ENCODE results near the gene UBR4.

UBR4 gene

DNA sequence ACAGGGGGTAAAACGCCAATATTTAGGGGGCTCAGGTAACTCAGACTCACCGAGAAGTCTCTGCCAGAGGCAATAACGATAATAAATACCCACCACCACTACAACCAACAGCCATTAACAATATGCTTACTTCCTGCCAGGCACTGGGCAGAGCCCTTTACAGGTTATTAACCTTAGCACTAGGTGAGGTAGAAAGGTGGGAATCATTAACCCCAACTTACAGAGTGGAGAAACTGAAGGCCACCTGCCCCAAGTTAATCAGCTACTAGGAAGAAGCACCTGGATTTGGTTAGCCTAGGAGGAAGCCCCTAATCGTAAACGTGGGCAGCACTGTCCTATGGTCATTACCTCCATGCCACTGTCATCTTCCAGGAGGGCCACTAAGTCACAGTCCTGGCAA is 110.0 kb downstream of the UBR4 start:
- H4K91ac ChIP-seq (ENCODE audit: low read depth, low read length, poor library complexity), result no peak overlapping the region
- no peak overlapping the region for H3K14ac ChIP-seq (ENCODE audit: low read length)
- no peak overlapping the region for H2BK5ac ChIP-seq (ENCODE audit: low read length)
- H2BK12ac ChIP-seq (ENCODE audit: low read length), result no peak overlapping the region
- H2AK5ac ChIP-seq (ENCODE audit: low read depth, low read length), result no peak overlapping the region
- H2BK15ac ChIP-seq (ENCODE audit: low read length), result no peak overlapping the region
- H3K23ac ChIP-seq (ENCODE audit: low read depth, low read length, poor library complexity), result no peak overlapping the region
- H3K9ac ChIP-seq (ENCODE audit: low read depth, low read length, poor library complexity), result no peak overlapping the region
- no peak overlapping the region for H3K18ac ChIP-seq (ENCODE audit: low read length)
- no peak overlapping the region for H4K8ac ChIP-seq (ENCODE audit: low read depth, low read length)
- H3K79me1 ChIP-seq (ENCODE audit: low read depth, low read length), result no peaks in the 10 kb centered on the region
- H3K27me3 ChIP-seq (ENCODE audit: control insufficient read depth in 3 of 3, insufficient read depth in 3 of 3, low read depth in 1 of 3, low read length in 3 of 3), result peaks cover 0 to 2% (median 0%) of the 10 kb centered on the region in 3 experiments
- no peak overlapping the region for H3K4ac ChIP-seq (ENCODE audit: low read length)
- peaks cover 65 to 100% of the 10 kb centered on the region in 2 donors for H3K36me3 ChIP-seq (replicated peaks in 1 of 2; ENCODE audit: control insufficient read depth in 2 of 2, insufficient read depth in 2 of 2, low read length in 2 of 2)
- H3K4me2 ChIP-seq (ENCODE audit: insufficient read depth, low read length, poor library complexity, severe bottlenecking), result no peak overlapping the region
- H3K4me1 ChIP-seq (ENCODE audit: control insufficient read depth in 2 of 2, insufficient read depth in 1 of 2, low read depth in 1 of 2, low read length in 2 of 2), result peaks cover 0 to 2% of the 10 kb centered on the region in 2 donors
- H2AFZ ChIP-seq (ENCODE audit: low read length), result no peak overlapping the region
- peaks cover 0 to 1% of the 10 kb centered on the region in 2 donors for H3K9me3 ChIP-seq (replicated peaks in 1 of 2; ENCODE audit: control insufficient read depth in 2 of 2, insufficient read depth in 1 of 2, low read depth in 1 of 2, low read length in 2 of 2)
- no peak overlapping the region for H3K4me3 ChIP-seq (ENCODE audit: low read length in 2 of 2)
- no peak overlapping the region for H3K27ac ChIP-seq (replicated peaks; ENCODE audit: low read length)
- no CpG with 5 or more reads among the region's 5 CpGs for WGBS, 2 donors (ENCODE audit: extremely low coverage in 2 of 2, insufficient read length in 2 of 2, insufficient replicate concordance in 1 of 2)
- no peak overlapping the region for H2BK120ac ChIP-seq (ENCODE audit: low read depth, low read length)
- no peak for DNase-seq (ENCODE audit: low spot score)

DNA sequence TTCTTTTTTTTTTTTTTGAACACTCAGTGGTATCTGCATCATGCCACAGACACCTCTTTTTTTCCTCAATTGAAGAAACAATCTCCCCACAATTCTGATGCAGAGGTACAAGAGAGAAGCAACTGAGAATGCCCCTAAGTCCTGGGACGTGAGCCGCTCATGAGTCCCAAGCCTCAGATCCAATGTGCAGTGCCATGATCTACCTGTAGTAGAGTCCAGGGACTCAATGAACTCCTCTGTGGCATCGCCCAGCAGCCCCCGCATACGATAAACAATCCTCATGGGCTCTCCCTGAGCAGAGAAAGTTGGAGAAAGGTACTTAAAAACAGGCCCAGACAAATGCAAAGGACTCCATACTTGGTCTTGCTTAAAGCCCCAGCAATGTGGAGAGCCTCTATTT is 113.1 kb downstream of the UBR4 start:
- H4K91ac ChIP-seq (ENCODE audit: low read depth, low read length, poor library complexity), result no peak overlapping the region
- no peak overlapping the region for H2BK120ac ChIP-seq (ENCODE audit: low read depth, low read length)
- no peak overlapping the region for H4K8ac ChIP-seq (ENCODE audit: low read depth, low read length)
- H3K9me3 ChIP-seq (replicated peaks in 1 of 2; ENCODE audit: control insufficient read depth in 2 of 2, insufficient read depth in 1 of 2, low read depth in 1 of 2, low read length in 2 of 2), result no peaks in the 10 kb centered on the region
- no peak overlapping the region for H3K27ac ChIP-seq (replicated peaks; ENCODE audit: low read length)
- no peak overlapping the region for H3K9ac ChIP-seq (ENCODE audit: low read depth, low read length, poor library complexity)
- no peak overlapping the region for H2BK15ac ChIP-seq (ENCODE audit: low read length)
- peaks cover 75 to 100% of the 10 kb centered on the region in 2 donors for H3K36me3 ChIP-seq (replicated peaks in 1 of 2; ENCODE audit: control insufficient read depth in 2 of 2, insufficient read depth in 2 of 2, low read length in 2 of 2)
- H2BK5ac ChIP-seq (ENCODE audit: low read length), result no peak overlapping the region
- no peak overlapping the region for H3K4me3 ChIP-seq (ENCODE audit: low read length in 2 of 2)
- no peak overlapping the region for H3K14ac ChIP-seq (ENCODE audit: low read length)
- no peak overlapping the region for H2AFZ ChIP-seq (ENCODE audit: low read length)
- no peak overlapping the region for H3K4me2 ChIP-seq (ENCODE audit: insufficient read depth, low read length, poor library complexity, severe bottlenecking)
- no peak for DNase-seq (ENCODE audit: low spot score)
- H3K18ac ChIP-seq (ENCODE audit: low read length), result no peak overlapping the region
- no peak overlapping the region for H2BK12ac ChIP-seq (ENCODE audit: low read length)
- WGBS, 2 donors (ENCODE audit: extremely low coverage in 2 of 2, insufficient read length in 2 of 2, insufficient replicate concordance in 1 of 2), result no CpG with 5 or more reads among the region's 5 CpGs
- H3K79me1 ChIP-seq (ENCODE audit: low read depth, low read length), result no peaks in the 10 kb centered on the region
- H2AK5ac ChIP-seq (ENCODE audit: low read depth, low read length), result no peak overlapping the region
- H3K4ac ChIP-seq (ENCODE audit: low read length), result no peak overlapping the region
- H3K23ac ChIP-seq (ENCODE audit: low read depth, low read length, poor library complexity), result no peak overlapping the region
- H3K27me3 ChIP-seq (ENCODE audit: control insufficient read depth in 3 of 3, insufficient read depth in 3 of 3, low read depth in 1 of 3, low read length in 3 of 3), result no peaks in the 10 kb centered on the region
- H3K4me1 ChIP-seq (ENCODE audit: control insufficient read depth in 2 of 2, insufficient read depth in 1 of 2, low read depth in 1 of 2, low read length in 2 of 2), result peaks cover 0 to 2% of the 10 kb centered on the region in 2 donors

DNA sequence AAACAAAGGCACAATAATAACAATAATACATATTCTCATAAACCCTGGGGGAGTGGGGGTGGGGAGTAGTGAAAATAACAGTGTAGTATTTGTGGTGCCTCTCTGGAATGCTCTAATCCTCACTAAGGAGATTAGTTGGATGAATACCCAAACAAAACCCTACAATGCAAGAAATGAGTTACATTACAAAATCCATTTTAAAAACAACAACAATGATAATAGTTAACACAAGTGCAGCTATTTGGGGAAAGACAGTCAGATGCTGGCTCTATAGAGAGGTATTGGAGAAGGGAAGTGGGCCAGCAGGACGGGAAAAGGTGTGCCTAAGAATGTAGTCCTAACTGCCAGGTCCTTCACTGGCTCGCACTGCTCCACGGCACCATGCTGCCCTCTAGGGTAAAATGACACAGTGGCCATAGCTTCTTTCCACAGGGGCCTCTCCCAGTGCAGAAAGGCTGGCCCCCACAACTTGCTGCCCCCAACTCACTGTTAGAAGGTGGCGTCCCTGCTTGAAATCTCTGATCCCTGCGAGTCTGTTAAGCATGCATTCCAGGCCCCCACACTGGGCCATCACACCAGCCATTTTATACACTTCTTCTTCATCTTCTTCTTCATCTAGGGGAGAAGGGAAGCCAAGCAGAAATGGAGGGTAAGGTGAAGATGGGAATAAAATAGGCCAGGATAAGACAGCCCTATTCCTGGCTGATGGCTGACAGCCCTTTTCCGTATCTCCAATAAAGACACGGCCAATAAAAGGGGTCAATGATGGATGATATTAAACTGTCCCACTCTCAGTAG is 113.8 kb downstream of the UBR4 start:
- no peak overlapping the region for H3K4ac ChIP-seq (ENCODE audit: low read length)
- no peak overlapping the region for H4K8ac ChIP-seq (ENCODE audit: low read depth, low read length)
- no peak overlapping the region for H4K91ac ChIP-seq (ENCODE audit: low read depth, low read length, poor library complexity)
- H3K4me1 ChIP-seq (ENCODE audit: control insufficient read depth in 2 of 2, insufficient read depth in 1 of 2, low read depth in 1 of 2, low read length in 2 of 2), result peaks cover 0 to 2% of the 10 kb centered on the region in 2 donors
- no peak overlapping the region for H2AFZ ChIP-seq (ENCODE audit: low read length)
- H2BK12ac ChIP-seq (ENCODE audit: low read length), result no peak overlapping the region
- no peak overlapping the region for H2BK120ac ChIP-seq (ENCODE audit: low read depth, low read length)
- no peak overlapping the region for H3K9ac ChIP-seq (ENCODE audit: low read depth, low read length, poor library complexity)
- no peaks in the 10 kb centered on the region for H3K27me3 ChIP-seq (ENCODE audit: control insufficient read depth in 3 of 3, insufficient read depth in 3 of 3, low read depth in 1 of 3, low read length in 3 of 3)
- no peak overlapping the region for H3K18ac ChIP-seq (ENCODE audit: low read length)
- H2AK5ac ChIP-seq (ENCODE audit: low read depth, low read length), result no peak overlapping the region
- no peak overlapping the region for H3K4me2 ChIP-seq (ENCODE audit: insufficient read depth, low read length, poor library complexity, severe bottlenecking)
- H3K79me1 ChIP-seq (ENCODE audit: low read depth, low read length), result no peaks in the 10 kb centered on the region
- no CpG with 5 or more reads among the region's 7 CpGs for whole genome bisulfite sequencing, 2 donors (ENCODE audit: extremely low coverage in 2 of 2, insufficient read length in 2 of 2, insufficient replicate concordance in 1 of 2)
- peaks cover 75 to 100% of the 10 kb centered on the region in 2 donors for H3K36me3 ChIP-seq (replicated peaks in 1 of 2; ENCODE audit: control insufficient read depth in 2 of 2, insufficient read depth in 2 of 2, low read length in 2 of 2)
- no peak overlapping the region for H3K27ac ChIP-seq (replicated peaks; ENCODE audit: low read length)
- peak; percentile 9 for DNase-seq (ENCODE audit: low spot score)
- no peaks in the 10 kb centered on the region for H3K9me3 ChIP-seq (replicated peaks in 1 of 2; ENCODE audit: control insufficient read depth in 2 of 2, insufficient read depth in 1 of 2, low read depth in 1 of 2, low read length in 2 of 2)
- no peak overlapping the region for H3K4me3 ChIP-seq (ENCODE audit: low read length in 2 of 2)
- no peak overlapping the region for H3K23ac ChIP-seq (ENCODE audit: low read depth, low read length, poor library complexity)
- no peak overlapping the region for H2BK15ac ChIP-seq (ENCODE audit: low read length)
- H3K14ac ChIP-seq (ENCODE audit: low read length), result no peak overlapping the region
- H2BK5ac ChIP-seq (ENCODE audit: low read length), result no peak overlapping the region

DNA sequence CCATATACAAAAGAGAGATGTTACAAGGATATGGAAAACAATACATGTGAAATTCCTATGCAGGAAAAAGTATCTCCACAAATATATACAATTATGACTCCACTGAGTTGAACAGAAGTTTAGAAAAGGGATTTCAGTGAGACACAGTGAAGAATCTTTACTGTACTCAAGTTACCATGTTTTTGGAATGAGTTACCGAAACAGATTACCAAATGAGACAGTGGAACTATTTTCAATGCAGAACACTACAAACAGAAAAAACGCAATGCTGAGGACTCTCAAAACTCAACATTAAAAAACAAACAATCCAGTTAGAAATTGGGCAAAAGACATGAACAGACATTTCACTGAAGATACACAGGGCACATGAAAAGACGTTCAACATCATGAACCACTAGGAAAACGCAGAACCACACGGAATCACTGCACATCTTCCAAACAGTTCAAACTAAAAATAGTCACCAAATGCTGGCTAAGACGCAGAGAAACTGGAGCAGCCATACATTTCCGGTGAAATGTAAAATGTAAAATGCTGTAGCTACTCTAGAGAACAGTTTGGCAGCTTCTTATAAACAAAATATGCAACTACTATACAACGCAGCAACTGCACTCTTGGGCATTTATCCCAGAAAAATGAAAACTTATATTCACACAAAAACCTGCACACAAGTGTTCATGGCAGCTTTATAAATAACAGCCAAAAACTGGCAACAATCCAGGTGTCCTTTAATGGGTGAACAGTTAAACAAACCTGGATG is 118.7 kb downstream of the UBR4 start:
- no peak overlapping the region for H2BK15ac ChIP-seq (ENCODE audit: low read length)
- no peak overlapping the region for H3K4ac ChIP-seq (ENCODE audit: low read length)
- no peak overlapping the region for H2BK120ac ChIP-seq (ENCODE audit: low read depth, low read length)
- no peak overlapping the region for H2AK5ac ChIP-seq (ENCODE audit: low read depth, low read length)
- H3K79me1 ChIP-seq (ENCODE audit: low read depth, low read length), result no peaks in the 10 kb centered on the region
- no peaks in the 10 kb centered on the region for H3K9me3 ChIP-seq (replicated peaks in 1 of 2; ENCODE audit: control insufficient read depth in 2 of 2, insufficient read depth in 1 of 2, low read depth in 1 of 2, low read length in 2 of 2)
- no peak overlapping the region for H2AFZ ChIP-seq (ENCODE audit: low read length)
- H3K4me1 ChIP-seq (ENCODE audit: control insufficient read depth in 2 of 2, insufficient read depth in 1 of 2, low read depth in 1 of 2, low read length in 2 of 2), result peaks cover 0 to under 1% of the 10 kb centered on the region in 2 donors
- no peak overlapping the region for H4K91ac ChIP-seq (ENCODE audit: low read depth, low read length, poor library complexity)
- H3K27me3 ChIP-seq (ENCODE audit: control insufficient read depth in 3 of 3, insufficient read depth in 3 of 3, low read depth in 1 of 3, low read length in 3 of 3), result no peaks in the 10 kb centered on the region
- H3K27ac ChIP-seq (replicated peaks; ENCODE audit: low read length), result no peak overlapping the region
- H3K36me3 ChIP-seq (replicated peaks in 1 of 2; ENCODE audit: control insufficient read depth in 2 of 2, insufficient read depth in 2 of 2, low read length in 2 of 2), result peaks cover 79 to 100% of the 10 kb centered on the region in 2 donors
- DNase-seq (ENCODE audit: low spot score), result no peak
- H2BK12ac ChIP-seq (ENCODE audit: low read length), result no peak overlapping the region
- no peak overlapping the region for H3K4me2 ChIP-seq (ENCODE audit: insufficient read depth, low read length, poor library complexity, severe bottlenecking)
- H3K18ac ChIP-seq (ENCODE audit: low read length), result no peak overlapping the region
- no peak overlapping the region for H3K9ac ChIP-seq (ENCODE audit: low read depth, low read length, poor library complexity)
- WGBS, 2 donors (ENCODE audit: extremely low coverage in 2 of 2, insufficient read length in 2 of 2, insufficient replicate concordance in 1 of 2), result no CpG with 5 or more reads among the region's 8 CpGs
- H2BK5ac ChIP-seq (ENCODE audit: low read length), result no peak overlapping the region
- H3K14ac ChIP-seq (ENCODE audit: low read length), result no peak overlapping the region
- H3K23ac ChIP-seq (ENCODE audit: low read depth, low read length, poor library complexity), result no peak overlapping the region
- no peak overlapping the region for H3K4me3 ChIP-seq (ENCODE audit: low read length in 2 of 2)
- no peak overlapping the region for H4K8ac ChIP-seq (ENCODE audit: low read depth, low read length)

Measured in neuronal stem cell (in vitro differentiated cells).